ENCODE results near the gene KLF5.

Gene KLF5

GRCh38 chr13:73065036-73065435, 6.2 kb downstream of the KLF5 start:
- Histone ChIP-seq H3K27me3 (ENCODE audit: insufficient read depth, low read length, poor library complexity) (no peaks in the 10 kb centered on the region), H3K36me3 (ENCODE audit: control insufficient read depth, insufficient read depth, low read length) (no peaks in the 10 kb centered on the region), H3K4me3 (ENCODE audit: low read length) (no peak overlapping the region), H3K56ac (ENCODE audit: low read length) (no peak overlapping the region), H3K4me1 (ENCODE audit: control insufficient read depth, low read depth, low read length) (no peaks in the 10 kb centered on the region), H3K23ac (ENCODE audit: low read length) (no peak overlapping the region), H2BK15ac (replicated peaks; ENCODE audit: low read depth) (no peak overlapping the region), H4K8ac (ENCODE audit: low read depth, low read length) (no peak overlapping the region), H2BK5ac (ENCODE audit: low read length) (no peak overlapping the region), H2BK120ac (ENCODE audit: low read depth, low read length) (no peak overlapping the region), H3K4me2 (ENCODE audit: low read length) (no peak overlapping the region), H2AK5ac (ENCODE audit: low read length) (no peak overlapping the region), H3K79me1 (ENCODE audit: low read length) (peaks cover 5% of the 10 kb centered on the region), H3K27ac (ENCODE audit: low read depth, low read length) (no peak overlapping the region), H3K18ac (ENCODE audit: low read length) (no peak overlapping the region), H3K79me2 (ENCODE audit: control insufficient read depth, insufficient read depth, low read length) (peaks cover 11% of the 10 kb centered on the region), H3K4ac (ENCODE audit: low read depth, low read length) (no peak overlapping the region), H3K9ac (ENCODE audit: low read length) (no peak overlapping the region), H4K5ac (ENCODE audit: low read length) (no peak overlapping the region)
- DNase-seq: peak; percentile 37
- no CpG with 5 or more reads among the region's 2 CpGs for whole genome bisulfite sequencing (ENCODE audit: extremely low coverage, insufficient coverage, low lambda C conversion rate)

GRCh38 chr13:73065665-73066340, 7.0 kb downstream of the KLF5 start:
- DNase-seq: peak; percentile 18
- Histone ChIP-seq H4K8ac (ENCODE audit: low read depth, low read length) (no peak overlapping the region), H3K18ac (ENCODE audit: low read length) (no peak overlapping the region), H3K4me2 (ENCODE audit: low read length) (no peak overlapping the region), H3K4me1 (ENCODE audit: control insufficient read depth, low read depth, low read length) (peaks cover 6% of the 10 kb centered on the region), H3K27me3 (ENCODE audit: insufficient read depth, low read length, poor library complexity) (no peaks in the 10 kb centered on the region), H2BK5ac (ENCODE audit: low read length) (no peak overlapping the region), H2BK15ac (replicated peaks; ENCODE audit: low read depth) (no peak overlapping the region), H2BK120ac (ENCODE audit: low read depth, low read length) (no peak overlapping the region), H3K9ac (ENCODE audit: low read length) (no peak overlapping the region), H3K4ac (ENCODE audit: low read depth, low read length) (no peak overlapping the region), H3K4me3 (ENCODE audit: low read length) (no peak overlapping the region), H3K56ac (ENCODE audit: low read length) (no peak overlapping the region), H4K5ac (ENCODE audit: low read length) (no peak overlapping the region), H3K27ac (ENCODE audit: low read depth, low read length) (no peak overlapping the region), H2AK5ac (ENCODE audit: low read length) (no peak overlapping the region), H3K79me1 (ENCODE audit: low read length) (peaks cover 5% of the 10 kb centered on the region), H3K36me3 (ENCODE audit: control insufficient read depth, insufficient read depth, low read length) (no peaks in the 10 kb centered on the region), H3K23ac (ENCODE audit: low read length) (no peak overlapping the region), H3K79me2 (ENCODE audit: control insufficient read depth, insufficient read depth, low read length) (peaks cover 10% of the 10 kb centered on the region)
- WGBS (ENCODE audit: extremely low coverage, insufficient coverage, low lambda C conversion rate): no CpG with 5 or more reads among the region's 7 CpGs

- H3K79me2 ChIP-seq (ENCODE audit: control insufficient read depth, insufficient read depth, low read length): no peaks in the 10 kb centered on the region
- no peak overlapping the region for H2BK120ac ChIP-seq (ENCODE audit: low read depth, low read length)
- no peaks in the 10 kb centered on the region for H3K79me1 ChIP-seq (ENCODE audit: low read length)
- H3K36me3 ChIP-seq (ENCODE audit: control insufficient read depth, insufficient read depth, low read length): no peaks in the 10 kb centered on the region
- H2BK5ac ChIP-seq (ENCODE audit: low read length): no peak overlapping the region
- H3K23ac ChIP-seq (ENCODE audit: low read length): no peak overlapping the region
- H3K9ac ChIP-seq (ENCODE audit: low read length): no peak overlapping the region
- H3K27me3 ChIP-seq (ENCODE audit: insufficient read depth, low read length, poor library complexity): no peaks in the 10 kb centered on the region
- H4K5ac ChIP-seq (ENCODE audit: low read length): no peak overlapping the region
- H3K4me3 ChIP-seq (ENCODE audit: low read length): no peak overlapping the region
- H3K4ac ChIP-seq (ENCODE audit: low read depth, low read length): no peak overlapping the region
- H2AK5ac ChIP-seq (ENCODE audit: low read length): no peak overlapping the region
- H2BK15ac ChIP-seq (replicated peaks; ENCODE audit: low read depth): no peak overlapping the region
- WGBS (ENCODE audit: extremely low coverage, insufficient coverage, low lambda C conversion rate): no CpG with 5 or more reads among the region's 1 CpG
- DNase-seq: no peak
- H4K8ac ChIP-seq (ENCODE audit: low read depth, low read length): no peak overlapping the region
- no peak overlapping the region for H3K27ac ChIP-seq (ENCODE audit: low read depth, low read length)
- H3K18ac ChIP-seq (ENCODE audit: low read length): no peak overlapping the region
- peaks cover 11% of the 10 kb centered on the region for H3K4me1 ChIP-seq (ENCODE audit: control insufficient read depth, low read depth, low read length)
- no peak overlapping the region for H3K56ac ChIP-seq (ENCODE audit: low read length)
- H3K4me2 ChIP-seq (ENCODE audit: low read length): no peak overlapping the region
Measured at GRCh38 chr13:73069206-73069805, 10.5 kb downstream of the KLF5 start.

GRCh38 chr13:73070451-73071098, 11.8 kb downstream of the KLF5 start:
- no peak for DNase-seq
- Histone ChIP-seq H3K27me3 (ENCODE audit: insufficient read depth, low read length, poor library complexity) (no peaks in the 10 kb centered on the region), H3K4me3 (ENCODE audit: low read length) (no peak overlapping the region), H4K5ac (ENCODE audit: low read length) (no peak overlapping the region), H2BK15ac (replicated peaks; ENCODE audit: low read depth) (no peak overlapping the region), H4K8ac (ENCODE audit: low read depth, low read length) (no peak overlapping the region), H3K23ac (ENCODE audit: low read length) (no peak overlapping the region), H3K79me1 (ENCODE audit: low read length) (no peaks in the 10 kb centered on the region), H3K9ac (ENCODE audit: low read length) (no peak overlapping the region), H3K4me2 (ENCODE audit: low read length) (no peak overlapping the region), H3K79me2 (ENCODE audit: control insufficient read depth, insufficient read depth, low read length) (no peaks in the 10 kb centered on the region), H3K27ac (ENCODE audit: low read depth, low read length) (no peak overlapping the region), H2BK120ac (ENCODE audit: low read depth, low read length) (no peak overlapping the region), H3K4me1 (ENCODE audit: control insufficient read depth, low read depth, low read length) (peaks cover 11% of the 10 kb centered on the region), H2AK5ac (ENCODE audit: low read length) (no peak overlapping the region), H3K56ac (ENCODE audit: low read length) (no peak overlapping the region), H2BK5ac (ENCODE audit: low read length) (no peak overlapping the region), H3K36me3 (ENCODE audit: control insufficient read depth, insufficient read depth, low read length) (no peaks in the 10 kb centered on the region), H3K18ac (ENCODE audit: low read length) (peak overlapping the region; percentile 64), H3K4ac (ENCODE audit: low read depth, low read length) (no peak overlapping the region)
- WGBS (ENCODE audit: extremely low coverage, insufficient coverage, low lambda C conversion rate): no CpG with 5 or more reads among the region's 5 CpGs

GRCh38 chr13:73072239-73072900, 13.6 kb downstream of the KLF5 start:
- Histone ChIP-seq H3K9ac (ENCODE audit: low read length) (no peak overlapping the region), H3K4me2 (ENCODE audit: low read length) (no peak overlapping the region), H3K56ac (ENCODE audit: low read length) (peak overlapping the region; percentile 54), H2BK15ac (replicated peaks; ENCODE audit: low read depth) (no peak overlapping the region), H3K27ac (ENCODE audit: low read depth, low read length) (no peak overlapping the region), H2BK120ac (ENCODE audit: low read depth, low read length) (no peak overlapping the region), H3K79me1 (ENCODE audit: low read length) (no peaks in the 10 kb centered on the region), H3K4me3 (ENCODE audit: low read length) (no peak overlapping the region), H2BK5ac (ENCODE audit: low read length) (no peak overlapping the region), H3K36me3 (ENCODE audit: control insufficient read depth, insufficient read depth, low read length) (no peaks in the 10 kb centered on the region), H3K27me3 (ENCODE audit: insufficient read depth, low read length, poor library complexity) (no peaks in the 10 kb centered on the region), H3K23ac (ENCODE audit: low read length) (no peak overlapping the region), H3K79me2 (ENCODE audit: control insufficient read depth, insufficient read depth, low read length) (no peaks in the 10 kb centered on the region), H3K18ac (ENCODE audit: low read length) (peak overlapping the region; percentile 97), H2AK5ac (ENCODE audit: low read length) (peak overlapping the region; percentile 35), H3K4me1 (ENCODE audit: control insufficient read depth, low read depth, low read length) (peaks cover 11% of the 10 kb centered on the region), H4K8ac (ENCODE audit: low read depth, low read length) (no peak overlapping the region), H4K5ac (ENCODE audit: low read length) (no peak overlapping the region), H3K4ac (ENCODE audit: low read depth, low read length) (no peak overlapping the region)
- WGBS (ENCODE audit: extremely low coverage, insufficient coverage, low lambda C conversion rate): no CpG with 5 or more reads among the region's 10 CpGs
- no peak for DNase-seq
